GM23248 (cell line): ENCODE data around the gene CNIH2. TPM values are rescaled to one million over a fixed set of nuclear protein-coding genes. Genes with fewer than 3 reads are reported as not detected.
"Not testable (repeated sequence)": the region's sequence is repeated elsewhere in the genome, so short reads cannot be mapped to it uniquely, and the experiment has no call there.

ENCODE experiments used
- DNase-seq: peaks from one replicate; pipeline ENCODE4 v3.0.0-alpha.2; 2015
- H2AFZ ChIP-seq: fragments of 200-600 bp; sonication (generic); 2 replicates; pipeline ENCODE4 v1.6.1; 2016; ENCODE audit warnings: antibody characterized with exemption
- H3F3A ChIP-seq: fragments of 200-600 bp; sonication (generic); 2 replicates; pipeline ENCODE4 v1.6.1; 2016; ENCODE audit warnings: mild to moderate bottlenecking, antibody characterized with exemption, mixed run types; ENCODE audit not compliant: insufficient read depth
- H3K27ac ChIP-seq: fragments of 200-600 bp; sonication (generic); 2 replicates; pipeline ENCODE4 v1.5.1; 2016; ENCODE audit warnings: mild to moderate bottlenecking
- H3K27me3 ChIP-seq: fragments of 200-600 bp; sonication (generic); replicated peaks from 2 replicates; pipeline ENCODE4 v1.6.1; 2016; ENCODE audit warnings: mild to moderate bottlenecking; ENCODE audit not compliant: insufficient read depth
- H3K36me3 ChIP-seq: fragments of 200-600 bp; sonication (generic); 2 replicates; pipeline ENCODE4 v1.6.1; 2016; ENCODE audit warnings: low read depth, mild to moderate bottlenecking
- H3K4me1 ChIP-seq: fragments of 200-600 bp; sonication (generic); 2 replicates; pipeline ENCODE4 v1.6.1; 2016; ENCODE audit warnings: mild to moderate bottlenecking; ENCODE audit not compliant: insufficient read depth
- H3K4me2 ChIP-seq: fragments of 200-600 bp; sonication (generic); one replicate; pipeline ENCODE4 v1.6.1; 2016; ENCODE audit warnings: mild to moderate bottlenecking; ENCODE audit not compliant: unreplicated experiment
- H3K4me3 ChIP-seq: fragments of 200-600 bp; sonication (generic); 2 replicates; pipeline ENCODE4 v1.5.1; 2016; ENCODE audit warnings: mild to moderate bottlenecking
- H3K79me2 ChIP-seq: fragments of 200-600 bp; sonication (generic); 2 replicates; pipeline ENCODE4 v1.6.1; 2016; ENCODE audit warnings: mild to moderate bottlenecking; ENCODE audit not compliant: insufficient read depth
- H3K9ac ChIP-seq: fragments of 200-600 bp; sonication (generic); 2 replicates; pipeline ENCODE4 v1.6.1; 2016; ENCODE audit warnings: mild to moderate bottlenecking
- H3K9me2 ChIP-seq: fragments of 200-600 bp; sonication (generic); 2 replicates; pipeline ENCODE4 v1.6.1; 2016; ENCODE audit warnings: mixed run types, mild to moderate bottlenecking, moderate library complexity; ENCODE audit not compliant: insufficient read depth
- H3K9me3 ChIP-seq: fragments of 200-600 bp; sonication (generic); one replicate; pipeline ENCODE4 v1.6.1; 2017; ENCODE audit warnings: low read depth
- H4K20me1 ChIP-seq: fragments of 200-600 bp; sonication (generic); 2 replicates; pipeline ENCODE4 v1.6.0; 2016; ENCODE audit not compliant: insufficient read depth
- EZH2 ChIP-seq: fragments of 200-600 bp; sonication (generic); IDR thresholded peaks from 2 replicates; pipeline ENCODE4 v1.6.1; 2018; ENCODE audit warnings: antibody characterized with exemption, mild to moderate bottlenecking; ENCODE audit not compliant: insufficient read depth, poor library complexity, severe bottlenecking
- EZH2phosphoT487 ChIP-seq: fragments of 200-600 bp; sonication (generic); IDR thresholded peaks from 2 replicates; pipeline ENCODE4 v1.6.1; 2018; ENCODE audit warnings: antibody characterized with exemption, moderate library complexity, mild to moderate bottlenecking, low read depth; ENCODE audit not compliant: insufficient read depth
- WGBS, 2 experiments: methylation state at CpG; one replicate each; pipeline ENCODE4 v1.1.6; 2015 to 2017; ENCODE audit warnings: low lambda C conversion rate in 2 of 2, low coverage in 1 of 2; ENCODE audit errors: missing lambda C conversion rate in 2 of 2; 5-methylcytosine and 5-hydroxymethylcytosine counted together
- in situ Hi-C: fragments of 300-500 bp; cut with MboI; formaldehyde crosslinking; loops from 2 replicates; pipeline ENCODE4 v1.15.0; 2020
- polyA plus RNA-seq: library from polyadenylated mRNA; unstranded; fragments of >200 nt; fragmentation: Nextera tagmentation; extraction: Ambion mirVana; gene quantifications from 2 replicates; pipeline ENCODE4 v1.2.1, GENCODE V29; 2016
- total RNA-seq: library from RNA; depleted of rRNA; stranded (reverse); fragments of >200 nt; shearing (Covaris generic); gene quantifications from 2 replicates; pipeline ENCODE4 v1.2.3, GENCODE V29; 2014

The CNIH2 gene
- total and polyA plus RNA-seq, 2 experiments from 2014 or later, result 0.50 to 1.4 TPM

DNA sequence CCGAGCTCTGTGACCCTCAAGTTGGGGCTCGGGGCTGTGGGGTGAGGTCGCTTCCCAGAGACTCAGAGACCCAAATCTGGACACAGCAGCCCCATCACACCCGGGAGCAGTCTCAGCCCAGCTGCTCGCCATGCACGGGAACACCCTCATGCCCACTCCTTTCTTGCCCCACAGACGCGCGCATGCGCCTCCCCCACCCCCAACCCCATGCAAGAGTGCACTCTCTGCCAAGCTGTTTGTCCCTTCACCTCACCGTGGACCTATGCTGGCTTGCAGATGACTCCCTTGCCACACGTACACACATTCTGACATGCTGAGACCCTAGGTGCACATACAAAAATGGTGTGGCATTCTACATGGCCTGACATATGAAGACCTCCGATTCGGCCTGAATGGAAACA is 39.3 kb downstream of the CNIH2 start:
- peak overlapping the region; percentile 94 for H3K27ac ChIP-seq
- in situ Hi-C loops, result no loop called here
- peaks cover 29% of the 10 kb centered on the region for H3K4me1 ChIP-seq
- peak overlapping the region; percentile 19; the same call in 1 of the 2 replicates for H2AFZ ChIP-seq
- no peaks in the 10 kb centered on the region for H3K36me3 ChIP-seq
- TF ChIP-seq EZH2 (no peak), EZH2phosphoT487 (no peak)
- H3K79me2 ChIP-seq, result peaks cover 32% of the 10 kb centered on the region
- peak overlapping the region; percentile 87 for H3K4me3 ChIP-seq
- H3K4me2 ChIP-seq, result peak overlapping the region; percentile 97
- H3K9me3 ChIP-seq, result no peaks in the 10 kb centered on the region
- peaks cover 19% of the 10 kb centered on the region for H3F3A ChIP-seq
- WGBS, 2 experiments, result 3% methylated on average over 10 to 11 of the region's 14 CpGs
- H3K9ac ChIP-seq, result peak overlapping the region; percentile 94
- no peaks in the 10 kb centered on the region for H3K9me2 ChIP-seq
- H4K20me1 ChIP-seq, result no peaks in the 10 kb centered on the region
- no peaks in the 10 kb centered on the region for H3K27me3 ChIP-seq
- peak; percentile 83 for DNase-seq

DNA sequence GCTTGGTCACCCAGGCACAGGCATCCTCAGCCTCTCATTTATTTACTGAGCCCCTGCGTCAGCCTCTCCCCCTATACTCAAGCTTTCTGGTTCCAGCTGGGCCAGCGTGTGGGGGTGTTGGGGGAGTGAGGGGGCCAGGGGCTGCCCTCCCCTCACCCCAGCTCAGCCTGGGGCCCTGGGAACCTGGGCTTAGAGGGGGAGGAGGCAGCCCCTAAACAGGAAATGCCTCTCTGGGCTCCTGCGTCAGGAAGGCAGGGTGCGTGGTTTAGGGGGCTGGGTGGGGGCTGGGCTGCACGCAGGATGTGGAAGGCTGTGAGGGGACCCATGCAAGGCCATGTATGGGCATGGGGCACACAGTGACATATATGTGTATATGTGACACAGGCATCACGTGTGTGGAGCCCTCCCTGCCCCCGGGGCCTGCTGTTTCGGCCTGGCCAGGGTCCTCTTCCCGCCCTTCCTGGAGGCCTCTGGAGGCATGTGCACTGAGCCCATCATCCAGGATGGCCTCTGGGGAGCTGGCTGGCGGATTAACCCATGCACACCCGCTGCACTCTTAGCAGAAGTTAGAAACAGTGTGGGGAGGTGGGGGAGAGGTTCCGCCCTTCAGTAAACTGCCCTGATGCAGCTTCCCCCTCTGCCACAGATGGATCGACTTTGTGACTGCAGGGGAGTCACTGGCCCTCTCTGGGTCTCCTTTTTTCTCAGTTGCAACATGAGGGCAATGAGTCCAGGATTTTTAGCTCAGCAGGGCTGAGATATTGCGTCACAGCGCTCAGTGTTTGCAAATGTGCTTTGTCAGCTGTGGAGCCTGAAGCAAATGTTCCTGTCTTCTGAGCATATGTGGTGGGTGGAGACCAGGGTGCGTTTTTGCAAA is 40.0 kb downstream of the CNIH2 start:
- peaks cover 33% of the 10 kb centered on the region for H3K4me1 ChIP-seq
- 11 to 14% methylated on average over 13 to 16 of the region's 16 CpGs for WGBS, 2 experiments
- no peak for TF ChIP-seq EZH2
- no peak for TF ChIP-seq EZH2phosphoT487
- peak overlapping the region; percentile 94 for H3K9ac ChIP-seq
- H4K20me1 ChIP-seq, result no peaks in the 10 kb centered on the region
- peak overlapping the region; percentile 87 for H3K4me3 ChIP-seq
- H3K4me2 ChIP-seq, result peak overlapping the region; percentile 97
- H3K9me3 ChIP-seq, result no peaks in the 10 kb centered on the region
- in situ Hi-C loops, result no loop called here
- H3K9me2 ChIP-seq, result no peaks in the 10 kb centered on the region
- H2AFZ ChIP-seq, result peak overlapping the region; percentile 30
- DNase-seq, result peak; percentile 92
- H3F3A ChIP-seq, result peaks cover 20% of the 10 kb centered on the region
- no peaks in the 10 kb centered on the region for H3K36me3 ChIP-seq
- H3K79me2 ChIP-seq, result peaks cover 32% of the 10 kb centered on the region
- peak overlapping the region; percentile 94 for H3K27ac ChIP-seq
- no peaks in the 10 kb centered on the region for H3K27me3 ChIP-seq

DNA sequence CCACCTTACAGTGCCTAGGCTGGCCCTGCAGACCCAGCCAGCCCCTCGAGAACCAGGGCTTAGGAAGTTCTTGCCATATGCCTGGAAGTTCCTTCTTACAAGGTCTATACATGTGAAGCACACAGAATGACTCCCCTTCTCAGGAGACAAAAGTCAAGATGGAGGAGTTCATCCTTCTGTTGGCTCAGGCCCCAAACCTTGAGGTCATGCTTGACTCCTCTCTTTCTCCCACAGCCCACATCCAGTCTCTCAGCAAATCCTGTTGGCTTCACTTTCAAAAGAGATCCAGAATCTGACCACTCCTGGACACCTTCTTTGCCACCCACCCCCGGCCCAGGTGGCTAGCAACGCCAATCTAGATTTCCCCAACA is 40.6 kb downstream of the CNIH2 start:
- peak overlapping the region; percentile 94 for H3K9ac ChIP-seq
- H4K20me1 ChIP-seq, result no peaks in the 10 kb centered on the region
- H3K36me3 ChIP-seq, result no peaks in the 10 kb centered on the region
- DNase-seq, result peak; percentile 69
- H2AFZ ChIP-seq, result peak overlapping the region; percentile 30; the same call in 1 of the 2 replicates
- peaks cover 25% of the 10 kb centered on the region for H3F3A ChIP-seq
- in situ Hi-C loops, result no loop called here
- H3K4me1 ChIP-seq, result peaks cover 33% of the 10 kb centered on the region
- TF ChIP-seq EZH2phosphoT487 (no peak), EZH2 (no peak)
- peak overlapping the region; percentile 94 for H3K27ac ChIP-seq
- no peaks in the 10 kb centered on the region for H3K9me2 ChIP-seq
- H3K27me3 ChIP-seq, result no peaks in the 10 kb centered on the region
- H3K4me3 ChIP-seq, result no peak overlapping the region
- peak overlapping the region; percentile 97 for H3K4me2 ChIP-seq
- 43 to 51% methylated on average over 3 of the region's 3 CpGs for WGBS, 2 experiments
- H3K79me2 ChIP-seq, result peaks cover 32% of the 10 kb centered on the region
- H3K9me3 ChIP-seq, result no peaks in the 10 kb centered on the region

DNA sequence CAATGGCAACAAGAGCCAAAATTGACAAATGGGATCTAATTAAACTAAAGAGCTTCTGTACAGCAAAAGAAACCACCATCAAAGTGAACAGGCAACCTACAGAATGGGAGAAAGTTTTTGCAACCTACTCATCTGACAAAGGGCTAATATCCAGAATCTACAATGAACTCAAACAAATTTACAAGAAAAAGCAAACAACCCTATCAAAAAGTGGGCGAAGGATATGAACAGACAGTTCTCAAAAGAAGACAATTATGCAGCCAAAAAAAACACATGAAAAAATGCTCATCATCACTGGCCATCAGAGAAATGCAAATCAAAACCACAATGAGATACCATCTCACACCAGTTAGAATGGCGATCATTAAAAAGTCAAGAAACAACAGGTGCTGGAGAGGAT is 42.3 kb downstream of the CNIH2 start:
- H3K27me3 ChIP-seq, H3K36me3 ChIP-seq, H3K4me3 ChIP-seq, H2AFZ ChIP-seq, H3K4me2 ChIP-seq, H3K9ac ChIP-seq, H3K9me2 ChIP-seq, H3K9me3 ChIP-seq, in situ Hi-C loops, DNase-seq, H3K27ac ChIP-seq, H4K20me1 ChIP-seq: not testable (repeated sequence)
- Histone ChIP-seq H3K4me1 (peaks cover 45% of the 10 kb centered on the region), H3F3A (peaks cover 30% of the 10 kb centered on the region), H3K79me2 (peaks cover 16% of the 10 kb centered on the region)
- WGBS, 2 experiments, result 61 to 100% methylated on average over 2 of the region's 2 CpGs

DNA sequence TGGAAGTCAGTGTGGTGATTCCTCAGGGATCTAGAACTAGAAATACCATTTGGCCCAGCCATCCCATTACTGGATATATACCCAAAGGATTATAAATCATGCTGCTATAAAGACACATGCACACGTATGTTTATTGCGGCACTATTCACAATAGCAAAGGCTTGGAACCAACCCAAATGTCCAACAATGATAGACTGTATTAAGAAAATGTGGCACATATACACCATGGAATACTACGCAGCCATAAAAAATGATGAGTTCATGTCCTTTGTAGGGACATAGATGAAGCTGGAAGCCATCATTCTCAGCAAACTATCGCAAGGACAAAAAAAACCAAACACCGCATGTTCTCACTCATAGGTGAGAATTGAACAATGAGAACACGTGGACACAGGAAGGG is 42.8 kb downstream of the CNIH2 start:
- peaks cover 49% of the 10 kb centered on the region for H3K4me1 ChIP-seq
- DNase-seq, H3K9me2 ChIP-seq, H3K9ac ChIP-seq, H3K27ac ChIP-seq, H2AFZ ChIP-seq, H3K36me3 ChIP-seq, H3K4me3 ChIP-seq, H3K4me2 ChIP-seq, H3K27me3 ChIP-seq, in situ Hi-C loops, H4K20me1 ChIP-seq, H3K9me3 ChIP-seq: not testable (repeated sequence)
- peaks cover 11% of the 10 kb centered on the region for H3K79me2 ChIP-seq
- 95 to 98% methylated on average over 6 of the region's 6 CpGs for WGBS, 2 experiments
- H3F3A ChIP-seq, result peaks cover 30% of the 10 kb centered on the region
